Stimulated activated CD8-positive, alpha-beta memory T cell treated with anti-CD3 and anti-CD28 coated beads, Interleukin-12 subunit alpha, Interleukin-12 subunit beta, amount 100 ng/mL, for 4 hours (primary cell): ENCODE measurements around the gene ATP9B.

Source experiments
- DNase-seq: peaks from one replicate; pipeline ENCODE4 v3.0.0-alpha.2; 2020; ENCODE audit warnings: low read depth

The ATP9B gene

DNA sequence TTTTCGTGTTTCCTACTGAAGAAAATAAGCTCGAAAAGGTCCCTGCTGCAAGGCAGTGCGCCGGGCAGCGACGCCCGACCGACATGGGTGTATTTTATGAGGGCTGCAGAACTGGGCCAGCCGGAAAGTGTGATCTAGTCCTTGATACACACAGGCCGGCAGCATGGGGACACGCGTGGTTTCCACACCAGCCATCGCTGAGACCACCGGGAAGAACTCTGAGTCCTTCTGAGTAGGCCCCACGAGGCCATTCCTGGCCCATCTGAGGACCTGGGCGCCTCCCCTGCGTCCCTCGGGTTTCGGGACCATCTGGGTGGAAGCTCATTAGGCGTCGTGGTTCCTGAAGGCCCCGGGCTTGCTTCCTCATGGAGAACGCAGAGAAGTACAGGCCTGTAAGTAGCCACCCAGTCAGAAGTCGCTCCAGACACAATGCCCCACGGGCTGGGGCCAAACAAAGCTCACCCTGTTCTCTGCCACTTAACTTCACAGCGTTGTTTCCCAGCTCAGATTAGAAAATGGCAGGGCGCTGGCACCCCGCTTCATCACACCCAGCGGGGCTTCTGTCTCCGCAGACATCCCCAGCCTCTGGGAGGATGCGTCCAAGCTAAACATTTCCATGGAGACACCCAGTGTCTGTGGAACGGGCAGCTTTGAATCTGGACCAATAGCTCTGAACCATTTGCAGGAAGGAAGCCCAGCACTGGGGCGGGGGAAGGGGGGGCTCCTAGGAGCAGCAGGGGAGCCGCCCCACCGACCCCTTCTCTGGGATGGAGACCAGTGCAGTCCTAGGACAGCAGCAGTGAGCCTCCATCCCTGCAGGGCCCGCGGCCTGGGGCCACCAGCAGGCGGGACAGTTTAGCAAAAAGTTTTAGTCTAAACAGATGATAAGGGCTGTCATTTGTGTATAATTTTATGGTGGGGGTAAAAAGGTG, 328.9 kb downstream of the ATP9B start:
- DNase-seq, result no peak

DNA sequence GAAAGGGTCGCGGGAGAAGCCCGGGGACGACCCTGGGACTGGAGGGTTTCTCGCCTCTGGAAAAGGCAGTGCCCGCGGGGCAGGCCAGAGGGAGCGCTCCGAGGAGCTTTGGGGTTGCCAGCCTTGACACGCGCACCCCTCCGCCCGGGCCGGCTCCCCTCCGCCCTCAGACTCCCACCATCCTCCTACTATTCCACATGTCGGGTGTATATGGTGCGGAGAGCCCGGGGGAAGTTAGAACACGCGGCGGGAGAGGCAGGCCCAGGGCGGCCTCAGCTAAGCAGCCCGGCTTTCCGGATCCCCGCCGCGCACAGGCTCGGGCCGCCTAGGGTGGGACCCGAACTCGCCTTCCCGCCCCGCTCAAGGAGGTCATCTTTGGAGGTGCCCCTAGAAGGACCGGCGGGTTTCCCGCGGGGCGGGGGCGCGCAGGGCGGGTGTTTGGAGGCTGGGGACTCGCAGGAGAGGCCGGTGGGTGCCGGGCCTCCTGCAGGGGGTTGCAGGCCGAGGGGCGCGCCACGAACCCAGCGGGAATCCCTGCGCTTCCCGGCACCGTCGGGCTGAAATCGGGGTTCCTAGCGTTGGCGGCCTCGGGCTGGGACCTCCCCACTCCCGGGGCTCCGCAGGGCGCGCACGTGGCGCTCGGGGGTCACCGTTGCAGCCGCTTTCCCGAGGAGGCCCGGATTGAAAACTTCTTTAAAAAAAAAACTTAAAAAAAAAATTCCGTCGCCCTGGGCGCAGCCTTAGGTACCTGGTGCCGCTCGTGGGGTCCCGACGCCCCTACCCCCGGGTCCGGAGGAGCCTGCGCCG, 330.3 kb downstream of the ATP9B start:
- DNase-seq, result no peak

DNA sequence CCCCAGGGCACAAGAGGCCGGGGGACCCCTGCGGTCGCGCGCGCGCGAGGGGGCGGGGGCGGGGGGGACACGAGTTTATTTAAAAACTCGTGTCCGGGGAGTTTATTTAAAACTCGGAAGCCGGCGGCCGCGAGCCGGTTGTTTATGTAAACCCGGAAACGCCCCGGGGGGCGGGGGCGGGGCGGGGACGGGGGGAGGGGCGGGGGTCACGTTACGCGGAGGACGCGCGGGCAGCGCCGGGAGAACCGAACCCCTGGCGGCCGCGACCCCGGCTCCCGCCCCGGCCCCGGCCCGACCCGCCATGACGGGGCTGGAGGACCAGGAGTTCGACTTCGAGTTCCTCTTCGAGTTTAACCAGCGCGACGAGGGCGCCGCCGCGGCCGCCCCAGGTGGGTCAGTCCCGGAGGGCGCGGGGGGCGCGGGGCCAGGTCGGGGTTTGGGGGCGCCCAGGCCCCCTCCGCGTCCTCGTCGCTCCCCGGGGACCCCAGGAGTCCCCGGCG, 330.9 kb downstream of the ATP9B start:
- DNase-seq, result peak; percentile 40

DNA sequence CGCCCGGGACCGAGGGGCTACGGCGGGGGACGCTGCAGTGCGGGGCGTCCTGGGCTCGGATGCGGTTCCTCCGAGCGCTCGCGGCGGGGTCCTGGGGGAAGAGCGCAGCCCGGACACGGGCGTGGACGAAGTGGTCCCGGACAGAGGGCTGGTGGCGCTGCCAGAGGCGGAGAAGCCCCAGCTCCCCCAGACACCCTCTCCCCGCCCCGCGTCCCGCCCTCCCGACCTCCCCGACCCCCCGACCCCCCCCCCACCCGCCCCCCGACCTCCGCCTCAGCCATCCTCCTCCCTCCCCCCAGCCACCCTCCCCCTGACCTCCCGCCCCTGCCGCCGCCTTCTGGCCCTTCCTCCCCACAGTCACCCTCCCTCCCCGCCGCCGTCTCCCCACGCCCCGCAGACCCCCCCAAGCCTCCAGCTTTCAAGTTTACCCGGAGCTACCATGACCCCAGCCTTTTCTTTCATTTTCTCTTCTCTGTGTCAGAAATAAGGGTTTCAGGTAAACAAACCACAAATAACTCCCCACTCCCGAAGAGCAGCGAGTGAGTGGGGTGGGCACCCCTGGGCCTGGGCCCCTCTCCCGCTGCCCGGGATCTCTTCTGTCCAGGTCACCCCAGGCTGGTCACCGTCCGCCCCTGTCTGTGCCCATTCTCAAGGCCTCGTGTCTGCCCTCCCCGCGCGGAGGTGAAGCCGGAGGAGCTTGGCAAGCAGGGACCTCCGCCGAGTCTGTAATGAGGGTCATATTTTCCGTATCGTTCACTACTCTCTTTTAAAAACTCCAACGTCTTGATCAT, 331.6 kb downstream of the ATP9B start:
- peak; percentile 30 for DNase-seq

DNA sequence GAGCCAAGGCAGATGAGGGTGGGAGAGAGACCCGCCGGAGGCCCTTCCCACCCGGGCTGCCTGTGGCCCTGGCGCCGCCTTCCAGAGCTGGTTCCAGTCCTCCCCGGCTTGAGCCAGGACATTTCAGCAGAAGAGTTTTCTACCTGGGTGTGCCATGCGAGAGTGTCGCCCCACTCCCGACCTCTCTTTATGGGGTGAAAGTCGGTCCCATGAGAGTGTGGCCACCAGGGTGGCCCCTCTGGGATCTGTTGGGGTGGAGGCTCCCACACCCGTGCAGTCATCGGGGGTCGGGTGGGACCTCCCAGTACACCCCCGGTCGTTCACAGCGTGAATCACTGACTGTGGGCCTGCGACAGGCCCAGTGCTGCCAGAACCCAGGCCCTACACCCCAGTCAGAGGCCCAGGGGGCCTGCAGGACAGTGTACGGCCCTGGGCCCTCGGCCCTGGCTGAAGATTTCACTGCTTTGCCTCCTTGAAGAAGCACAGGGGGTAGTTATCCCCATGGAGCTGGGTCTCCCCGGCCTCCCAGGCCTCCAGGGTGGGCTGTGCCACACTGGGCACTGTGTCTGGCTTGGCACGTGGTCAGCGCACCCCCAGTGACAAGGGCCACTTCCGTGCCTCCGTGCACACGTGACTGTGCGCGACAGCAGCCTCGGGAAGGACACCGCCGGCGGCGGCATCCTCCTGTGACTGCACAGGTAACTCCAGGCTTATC, 332.5 kb downstream of the ATP9B start:
- DNase-seq, result no peak

DNA sequence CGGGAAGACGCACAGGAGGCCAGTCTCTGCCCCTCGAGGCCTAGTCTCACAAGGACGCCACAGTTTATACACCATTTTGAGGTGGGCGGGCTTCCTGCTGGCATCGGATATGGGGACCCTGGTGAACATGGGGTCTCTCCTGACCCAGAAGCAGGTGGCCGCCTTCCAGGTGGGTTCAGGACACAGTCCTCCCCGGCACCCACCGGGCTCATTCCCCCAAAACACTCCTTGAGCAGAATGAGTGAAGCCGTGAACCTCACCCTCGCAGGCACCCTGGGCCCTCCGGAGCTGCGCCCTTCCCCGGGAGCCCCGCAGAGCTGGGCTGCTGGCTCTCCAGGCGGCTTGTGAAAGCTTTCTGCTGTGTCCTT, 333.0 kb downstream of the ATP9B start:
- DNase-seq, result no peak

DNA sequence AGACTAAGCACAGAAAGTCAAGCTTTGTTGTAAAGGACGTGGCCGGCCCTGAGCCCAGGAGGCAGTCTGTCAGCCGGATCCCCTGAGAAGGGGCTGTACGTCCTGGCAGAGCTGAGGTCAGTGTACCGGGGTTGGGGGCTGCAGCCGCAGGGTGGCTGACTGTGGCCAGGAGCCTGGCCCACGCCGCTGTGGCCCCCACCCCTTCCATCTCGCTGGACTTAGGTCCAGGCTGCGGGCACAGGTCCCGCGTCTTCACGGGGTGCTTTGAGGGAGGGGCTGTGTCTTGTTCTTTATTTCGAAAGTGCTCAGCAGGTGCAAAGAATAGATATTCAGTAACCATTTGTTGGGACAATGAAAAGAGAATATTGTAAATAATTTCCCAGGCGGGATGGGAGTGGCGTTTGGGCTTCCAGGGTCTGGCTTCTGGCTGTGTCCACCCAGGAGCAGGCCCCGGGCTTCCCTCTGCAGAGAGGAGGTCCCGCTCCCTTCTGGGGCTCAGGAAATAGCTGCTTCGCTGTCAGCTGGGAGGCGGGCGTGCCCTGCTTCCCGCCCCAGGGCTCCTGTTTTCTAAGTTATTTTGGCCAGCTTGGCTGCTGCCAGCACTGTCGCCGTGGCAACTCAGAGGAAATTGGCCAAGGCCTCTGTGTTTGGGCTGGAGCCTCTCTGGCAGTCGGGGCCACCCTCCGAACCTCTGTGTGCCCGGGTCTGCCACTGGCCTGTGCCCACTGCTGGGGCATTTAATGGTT, 334.0 kb downstream of the ATP9B start:
- DNase-seq, result no peak

DNA sequence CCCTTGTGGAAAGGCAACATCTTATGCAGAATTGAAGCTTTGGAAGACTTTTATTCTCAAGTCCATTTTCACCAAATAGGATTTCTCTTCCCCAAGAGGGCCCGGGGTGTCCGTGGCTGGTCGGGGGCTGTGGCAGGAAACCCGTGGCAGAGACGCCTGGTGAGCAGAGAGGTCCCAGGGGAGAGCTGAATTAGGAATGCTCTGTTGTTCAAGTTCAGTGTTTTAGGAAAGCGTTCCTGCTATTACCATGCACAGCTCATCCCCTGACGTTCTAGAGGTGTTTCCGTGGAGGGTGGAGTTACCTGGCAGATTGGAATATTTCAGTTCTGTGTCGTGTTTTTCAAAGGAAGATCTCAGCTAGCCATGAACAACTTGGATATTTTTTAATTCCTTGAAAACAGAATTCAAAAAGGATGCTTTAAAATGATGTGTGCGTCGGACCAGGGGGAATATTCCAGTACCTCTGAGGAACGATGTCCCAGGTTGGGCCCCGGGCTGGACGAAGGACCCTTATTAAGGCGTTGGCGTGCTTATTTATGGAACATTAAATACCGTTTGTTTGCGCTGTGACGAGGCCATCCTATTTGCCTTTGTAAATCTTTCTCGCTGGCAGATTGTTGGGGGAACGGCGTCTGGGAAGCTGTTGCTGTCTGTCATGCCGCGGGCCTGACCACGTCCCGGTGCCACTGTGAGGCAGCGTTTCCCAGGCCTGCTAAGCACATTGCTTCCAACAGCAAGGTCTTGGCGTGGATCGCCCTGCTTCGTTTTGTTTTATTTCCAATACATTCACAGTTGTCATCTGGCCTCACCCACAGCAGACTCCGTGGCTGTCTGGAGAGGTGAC, 334.8 kb downstream of the ATP9B start:
- DNase-seq, result no peak

DNA sequence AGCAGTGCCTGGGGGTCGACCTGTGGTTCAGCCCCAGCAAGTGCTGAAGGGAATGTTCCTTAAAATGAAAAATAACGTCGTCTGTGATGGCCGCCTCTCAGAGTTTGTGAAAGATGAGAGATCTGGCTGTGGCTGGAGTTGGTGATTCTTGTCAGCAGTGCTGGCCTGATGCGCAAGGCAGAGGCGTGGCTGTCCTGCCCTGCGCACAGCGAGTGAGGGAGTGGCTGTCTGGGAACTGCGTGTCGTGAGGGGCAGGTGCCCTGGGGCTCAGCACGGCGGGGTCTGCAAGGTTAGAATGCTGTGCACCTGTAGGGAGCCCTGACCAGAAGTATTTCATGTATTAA, 335.3 kb downstream of the ATP9B start:
- no peak for DNase-seq

DNA sequence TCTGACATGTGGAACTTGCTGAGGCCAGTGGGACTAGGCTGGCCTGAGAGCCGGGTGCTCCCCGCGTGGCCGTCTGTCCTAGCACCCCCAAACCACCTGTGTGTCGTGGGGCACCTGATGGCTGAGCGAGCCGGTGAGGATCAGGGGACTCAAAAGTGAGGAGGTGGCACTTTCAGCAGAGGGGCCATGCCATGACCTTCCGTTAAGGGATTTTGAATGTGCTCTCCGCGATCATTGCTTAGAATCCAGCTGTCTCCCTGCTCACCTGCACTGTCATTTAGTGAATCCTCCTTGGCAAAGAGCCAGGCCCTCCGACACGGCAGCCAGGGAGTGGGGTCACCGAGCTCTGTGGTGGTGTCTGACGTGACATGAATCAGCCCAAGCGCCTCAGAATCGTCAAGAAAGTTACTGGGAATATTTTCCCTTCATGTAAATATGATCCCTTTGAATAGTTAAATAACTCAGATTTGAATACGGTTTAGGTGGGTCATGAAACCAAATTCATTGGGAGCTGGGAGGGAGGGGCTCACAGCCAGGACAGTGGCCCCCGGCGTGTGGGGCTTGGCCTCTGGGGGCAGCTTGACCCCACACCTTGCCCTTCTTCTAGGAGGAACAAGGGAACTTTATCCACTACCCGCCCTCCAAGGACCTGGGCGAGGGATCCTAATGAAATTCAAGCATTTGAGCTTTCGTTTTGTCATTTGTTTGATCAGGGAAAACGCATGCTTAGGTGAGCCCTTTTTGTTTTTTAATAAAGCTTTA, 336.0 kb downstream of the ATP9B start:
- DNase-seq, result no peak

DNA sequence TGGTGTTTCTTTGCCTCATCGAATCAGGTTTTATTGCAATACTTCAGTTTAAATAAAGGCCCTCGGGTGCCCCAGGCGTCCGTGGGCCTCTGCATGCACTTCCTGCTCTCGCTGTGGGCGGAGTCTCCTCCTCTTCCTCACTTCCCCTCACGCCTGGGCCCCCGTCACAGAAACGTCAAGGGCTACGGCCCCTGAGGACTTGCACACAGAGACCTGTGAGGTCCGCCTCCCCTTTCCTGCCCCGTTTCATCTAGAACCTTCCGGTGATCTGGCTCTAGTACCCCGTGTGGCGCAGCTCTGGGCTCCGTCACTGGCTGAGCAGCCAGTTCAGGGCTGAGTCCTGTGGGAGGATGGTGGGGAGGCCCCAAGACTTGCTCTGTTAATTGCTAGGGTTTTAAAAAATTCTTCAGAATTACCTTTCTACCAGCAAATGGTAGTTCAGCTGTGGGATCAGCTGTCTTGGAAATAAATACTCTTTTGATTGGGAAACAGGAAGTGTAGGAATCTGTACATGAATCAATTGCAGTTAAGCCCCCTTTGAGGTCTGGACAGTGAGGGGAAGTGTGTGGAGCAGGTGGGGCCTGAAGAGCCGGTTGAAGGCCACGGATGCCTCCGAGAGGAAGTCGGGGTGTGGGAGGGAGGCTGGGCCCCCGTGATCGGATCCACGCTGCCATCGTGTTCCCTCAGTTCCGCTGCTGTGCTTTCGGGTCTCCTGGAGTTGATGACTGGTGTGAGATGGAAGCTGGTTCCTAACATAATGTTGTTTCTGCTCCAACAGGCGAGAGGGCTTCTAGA, 336.8 kb downstream of the ATP9B start:
- DNase-seq, result peak; percentile 68

DNA sequence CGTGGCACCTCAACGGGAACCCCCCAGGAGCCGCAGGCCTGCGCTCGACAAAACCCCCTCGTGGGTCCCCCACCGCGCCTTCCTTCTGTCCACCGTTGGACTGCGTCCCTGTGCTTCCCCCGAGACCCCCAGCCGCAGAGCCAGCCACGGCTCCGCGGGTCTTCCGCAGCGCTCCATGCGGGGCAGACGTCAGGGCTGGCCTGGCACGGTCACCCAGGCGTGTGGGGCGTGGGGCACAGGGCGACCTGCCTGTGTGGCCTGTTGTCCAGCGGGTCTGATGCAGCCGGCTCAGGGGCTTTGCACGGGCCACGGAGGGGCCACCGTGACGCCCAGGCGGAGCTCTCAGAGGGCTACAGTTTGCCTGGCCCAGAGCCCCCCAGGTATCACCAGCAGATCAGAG, 337.5 kb downstream of the ATP9B start:
- no peak for DNase-seq

DNA sequence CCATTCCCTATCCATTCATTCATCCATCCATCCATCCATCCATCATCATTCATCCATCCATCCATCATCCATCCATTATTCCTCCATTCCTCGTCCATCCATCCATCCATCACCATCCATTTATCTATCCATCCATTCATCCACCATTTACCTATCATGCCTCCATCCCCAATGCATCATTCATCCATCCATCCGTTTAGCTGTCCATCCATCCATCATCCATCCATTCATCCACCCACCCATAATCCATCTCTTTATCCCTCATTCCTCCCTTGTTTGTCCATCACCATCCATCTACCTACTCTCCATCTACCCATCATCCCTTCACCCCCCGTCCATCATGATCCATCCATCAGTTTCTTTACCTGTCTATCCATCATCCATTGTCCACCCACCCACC, 340.1 kb downstream of the ATP9B start:
- no peak for DNase-seq

DNA sequence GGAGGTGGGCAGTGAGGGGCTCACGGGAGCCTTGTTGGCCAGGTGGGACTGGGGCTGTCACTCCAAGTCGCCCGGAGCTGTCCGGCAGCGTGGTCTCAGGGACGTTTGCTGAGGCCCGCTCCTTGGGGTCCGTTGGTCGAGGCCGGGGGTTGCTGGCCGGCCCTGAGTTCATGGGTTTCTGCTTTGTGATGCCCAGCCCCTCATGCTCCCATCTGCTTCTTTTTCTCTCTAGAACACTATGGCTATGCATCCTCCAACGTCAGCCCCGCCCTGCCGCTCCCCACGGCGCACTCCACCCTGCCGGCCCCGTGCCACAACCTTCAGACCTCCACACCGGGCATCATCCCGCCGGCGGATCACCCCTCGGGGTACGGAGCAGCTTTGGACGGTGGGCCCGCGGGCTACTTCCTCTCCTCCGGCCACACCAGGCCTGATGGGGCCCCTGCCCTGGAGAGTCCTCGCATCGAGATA, 341.0 kb downstream of the ATP9B start:
- DNase-seq, result no peak

DNA sequence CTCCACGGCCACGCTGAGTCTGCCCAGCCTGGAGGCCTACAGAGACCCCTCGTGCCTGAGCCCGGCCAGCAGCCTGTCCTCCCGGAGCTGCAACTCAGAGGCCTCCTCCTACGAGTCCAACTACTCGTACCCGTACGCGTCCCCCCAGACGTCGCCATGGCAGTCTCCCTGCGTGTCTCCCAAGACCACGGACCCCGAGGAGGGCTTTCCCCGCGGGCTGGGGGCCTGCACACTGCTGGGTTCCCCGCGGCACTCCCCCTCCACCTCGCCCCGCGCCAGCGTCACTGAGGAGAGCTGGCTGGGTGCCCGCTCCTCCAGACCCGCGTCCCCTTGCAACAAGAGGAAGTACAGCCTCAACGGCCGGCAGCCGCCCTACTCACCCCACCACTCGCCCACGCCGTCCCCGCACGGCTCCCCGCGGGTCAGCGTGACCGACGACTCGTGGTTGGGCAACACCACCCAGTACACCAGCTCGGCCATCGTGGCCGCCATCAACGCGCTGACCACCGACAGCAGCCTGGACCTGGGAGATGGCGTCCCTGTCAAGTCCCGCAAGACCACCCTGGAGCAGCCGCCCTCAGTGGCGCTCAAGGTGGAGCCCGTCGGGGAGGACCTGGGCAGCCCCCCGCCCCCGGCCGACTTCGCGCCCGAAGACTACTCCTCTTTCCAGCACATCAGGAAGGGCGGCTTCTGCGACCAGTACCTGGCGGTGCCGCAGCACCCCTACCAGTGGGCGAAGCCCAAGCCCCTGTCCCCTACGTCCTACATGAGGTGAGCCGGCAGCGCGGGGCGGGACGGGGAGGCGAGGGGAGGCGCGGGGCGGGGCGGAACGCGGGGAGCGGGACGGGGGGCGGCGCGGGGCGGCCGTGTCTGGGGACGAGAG, 341.8 kb downstream of the ATP9B start:
- DNase-seq, result no peak

DNA sequence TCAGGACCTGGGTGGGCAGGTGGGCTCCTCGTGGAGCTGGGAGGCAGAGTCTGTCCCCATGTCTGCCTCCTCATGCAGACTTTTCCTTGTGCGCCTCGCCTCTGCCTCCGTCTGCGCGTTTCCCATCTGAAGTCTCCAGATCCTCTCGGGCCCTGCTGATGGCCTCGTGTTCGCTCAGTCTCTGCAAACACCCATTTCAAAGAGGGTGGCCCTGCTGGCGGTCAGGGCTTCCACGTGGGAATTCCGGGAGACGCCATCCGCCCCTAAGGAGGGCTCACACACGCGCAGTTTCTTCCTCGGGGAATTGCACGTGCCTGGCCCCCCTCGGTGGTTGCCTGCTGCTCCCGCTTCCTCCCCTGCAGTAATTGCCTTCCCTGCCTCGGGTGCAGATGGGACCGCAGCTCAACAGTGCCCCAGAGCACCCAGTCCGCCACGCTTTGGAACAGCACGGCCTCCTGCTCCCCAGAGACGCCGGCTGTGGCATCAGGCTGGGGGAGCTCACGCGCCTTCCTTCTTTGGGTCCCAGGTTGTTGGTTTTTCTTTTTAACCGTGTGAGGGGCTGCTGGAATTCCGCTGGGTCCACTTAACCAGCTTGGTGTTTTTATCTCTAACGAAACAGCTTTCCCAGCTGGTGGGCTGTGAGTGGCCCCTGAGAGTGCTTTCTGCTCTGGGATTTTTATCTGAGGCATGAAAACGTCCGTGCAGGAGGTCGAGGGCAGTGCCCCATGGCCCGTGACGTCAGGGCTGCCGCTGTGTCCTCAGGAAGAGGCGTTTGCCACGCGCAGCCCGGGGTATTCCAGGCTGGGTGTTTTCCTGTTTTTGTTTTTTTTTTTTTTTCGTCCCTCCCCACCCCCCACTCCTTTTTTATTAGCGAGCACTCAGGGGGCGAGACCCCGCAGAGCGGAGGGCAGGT, 342.7 kb downstream of the ATP9B start:
- no peak for DNase-seq
